OCI-LY3 (cell line): ENCODE measurements around the gene SSTR4.

Experiments
- CTCF ChIP-seq: fragments of 200-600, 300-600 bp; sonication (generic); IDR thresholded peaks from 2 replicates; pipeline ENCODE4 v1.5.1; 2014; ENCODE audit warnings: antibody characterized with exemption, low read length, low read depth
- EZH2phosphoT487 ChIP-seq: fragments of 200-600 bp; shearing (Covaris generic); IDR thresholded peaks from 2 replicates; pipeline ENCODE4 v1.6.1; 2018; ENCODE audit warnings: antibody characterized with exemption, mixed run types, low read depth

- TF ChIP-seq CTCF: no peak
- TF ChIP-seq EZH2phosphoT487: no peak
Observed at GRCh38 chr20:23071398-23071797, 36.3 kb downstream of the SSTR4 start.
